Panc1 (cell line): ENCODE measurements around the gene AKAP11.

Experiments used
- POLR2AphosphoS5 ChIP-seq: IDR thresholded peaks from 2 replicates; pipeline ENCODE4 v1.6.1; 2012; ENCODE audit warnings: mild to moderate bottlenecking, low read depth, low read length, moderate library complexity
- REST ChIP-seq, 2 experiments: IDR thresholded peaks; 2 replicates each; pipeline ENCODE4 v1.6.1; 2011 to 2012; ENCODE audit warnings: low read depth in 2 of 2, control low read depth in 1 of 2, low read length in 1 of 2, mild to moderate bottlenecking in 1 of 2, moderate library complexity in 1 of 2; ENCODE audit not compliant: insufficient read depth in 1 of 2
- SIN3A ChIP-seq: IDR thresholded peaks from 2 replicates; pipeline ENCODE4 v1.6.1; 2012; ENCODE audit warnings: low read depth, mild to moderate bottlenecking, low read length, moderate library complexity, borderline replicate concordance; ENCODE audit not compliant: insufficient read depth
- TF ChIP-seq, protein P1 (sequence below): fragments of 450-650 bp; IDR thresholded peaks from 2 replicates; pipeline ENCODE4 v1.5.1; 2017; ENCODE audit warnings: mild to moderate bottlenecking

- TF ChIP-seq, protein P1, sequence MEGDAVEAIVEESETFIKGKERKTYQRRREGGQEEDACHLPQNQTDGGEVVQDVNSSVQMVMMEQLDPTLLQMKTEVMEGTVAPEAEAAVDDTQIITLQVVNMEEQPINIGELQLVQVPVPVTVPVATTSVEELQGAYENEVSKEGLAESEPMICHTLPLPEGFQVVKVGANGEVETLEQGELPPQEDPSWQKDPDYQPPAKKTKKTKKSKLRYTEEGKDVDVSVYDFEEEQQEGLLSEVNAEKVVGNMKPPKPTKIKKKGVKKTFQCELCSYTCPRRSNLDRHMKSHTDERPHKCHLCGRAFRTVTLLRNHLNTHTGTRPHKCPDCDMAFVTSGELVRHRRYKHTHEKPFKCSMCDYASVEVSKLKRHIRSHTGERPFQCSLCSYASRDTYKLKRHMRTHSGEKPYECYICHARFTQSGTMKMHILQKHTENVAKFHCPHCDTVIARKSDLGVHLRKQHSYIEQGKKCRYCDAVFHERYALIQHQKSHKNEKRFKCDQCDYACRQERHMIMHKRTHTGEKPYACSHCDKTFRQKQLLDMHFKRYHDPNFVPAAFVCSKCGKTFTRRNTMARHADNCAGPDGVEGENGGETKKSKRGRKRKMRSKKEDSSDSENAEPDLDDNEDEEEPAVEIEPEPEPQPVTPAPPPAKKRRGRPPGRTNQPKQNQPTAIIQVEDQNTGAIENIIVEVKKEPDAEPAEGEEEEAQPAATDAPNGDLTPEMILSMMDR = no peak
- TF ChIP-seq SIN3A (no peak), POLR2AphosphoS5 (no peak), REST (IDR thresholded peaks at IDR 0.05; ENCODE audit: insufficient read depth in 1 of 2, low read depth in 2 of 2, low read length in 1 of 2) (no peak)
These were observed 95.9 kb downstream of the AKAP11 start for GRCh38 chr13:42367831-42368230.
